ENCODE measurements around the gene RUSC1. TPM values are rescaled to one million over a fixed set of nuclear protein-coding genes. Genes with fewer than 3 reads are reported as not detected.

The RUSC1 gene
- total RNA-seq, 1 donor from 2014 or later = 48.0 TPM

GRCh38 chr1:155379631-155380090 lies 59.0 kb downstream of the RUSC1 start:
- Histone ChIP-seq H3K9me3 (ENCODE audit: insufficient read depth, low read depth, low read length) (no peaks in the 10 kb centered on the region), H3K4me1 (ENCODE audit: insufficient read depth, low read length) (peaks cover 11% of the 10 kb centered on the region), H3K36me3 (ENCODE audit: insufficient read depth, low read length) (peaks cover 19% of the 10 kb centered on the region), H3K4me2 (ENCODE audit: low read length) (peak overlapping the region; percentile 48), H3K79me2 (ENCODE audit: insufficient read depth, low read length) (no peaks in the 10 kb centered on the region), H3K9ac (ENCODE audit: low read length) (no peak overlapping the region), H3K27ac (ENCODE audit: low read depth, low read length) (no peak overlapping the region), H3K4me3 (ENCODE audit: insufficient read depth, low read depth, low read length) (no peak overlapping the region), H4K20me1 (ENCODE audit: insufficient read depth, low read length) (no peaks in the 10 kb centered on the region), H2AFZ (ENCODE audit: low read depth, low read length) (no peak overlapping the region), H3K27me3 (ENCODE audit: insufficient read depth, low read length) (no peaks in the 10 kb centered on the region)
- Mint-ChIP-seq H3K4me1 (ENCODE audit: low read depth, unreplicated experiment) (no peaks in the 10 kb centered on the region), H3K4me3 (ENCODE audit: unreplicated experiment) (no peak overlapping the region), H3K27ac (ENCODE audit: unreplicated experiment) (no peak overlapping the region), H3K9me3 (ENCODE audit: unreplicated experiment) (no peaks in the 10 kb centered on the region), H3K36me3 (ENCODE audit: low read depth, unreplicated experiment) (peaks cover 12% of the 10 kb centered on the region), H3K27me3 (ENCODE audit: low read depth, unreplicated experiment) (no peaks in the 10 kb centered on the region)
- TF ChIP-seq CTCF (IDR thresholded peaks at IDR 0.05; ENCODE audit: insufficient read depth, low read depth, low read length) = no peak
- TF ChIP-seq EZH2 (IDR thresholded peaks at IDR 0.05; ENCODE audit: insufficient read depth, low read length) = no peak
- DNase-seq (ENCODE audit: low read depth) = peak; percentile 80
- no peak for FAIRE-seq

Small RNAs within 50 kb of the gene (microRNA-seq; reads per million reads assigned to microRNA genes)
- not detected for gene MIR555

Other genes starting within 250 kb of the RUSC1 start
- 2.9 and 3.4 TPM in 2 replicates for gene EFNA3, start 242.1 kb upstream of the RUSC1 start, total RNA-seq
- 11.3 and 16.4 TPM in 2 replicates for gene EFNA1, start 193.0 kb upstream of the RUSC1 start, total RNA-seq
- 22.8 and 25.4 TPM in 2 replicates for gene SLC50A1, start 185.0 kb upstream of the RUSC1 start, total RNA-seq
- gene DPM3, start 180.4 kb upstream of the RUSC1 start, total RNA-seq = 31.0 and 36.2 TPM in 2 replicates
- 161 TPM in 2 replicates for gene KRTCAP2, start 147.6 kb upstream of the RUSC1 start, total RNA-seq
- 13.2 and 13.6 TPM in 2 replicates for gene TRIM46, start 147.0 kb upstream of the RUSC1 start, total RNA-seq
- 153 and 162 TPM in 2 replicates for gene THBS3, start 113.0 kb upstream of the RUSC1 start, total RNA-seq
- 39.8 and 41.8 TPM in 2 replicates for gene MTX1, start 112.2 kb upstream of the RUSC1 start, total RNA-seq
- 51.1 and 51.7 TPM in 2 replicates for gene ENTREP3, start 65.4 kb upstream of the RUSC1 start, total RNA-seq
- gene SCAMP3, start 58.5 kb upstream of the RUSC1 start, total RNA-seq = 68.9 and 70.3 TPM in 2 replicates
- gene CLK2, start 47.4 kb upstream of the RUSC1 start, total RNA-seq = 31.7 and 36.1 TPM in 2 replicates
- 3.4 and 3.6 TPM in 2 replicates for gene HCN3, start 43.4 kb upstream of the RUSC1 start, total RNA-seq
- gene PKLR, start 19.5 kb upstream of the RUSC1 start, total RNA-seq = not detected in 2 replicates
- gene FDPS, start 12.0 kb upstream of the RUSC1 start, total RNA-seq = 153 and 217 TPM in 2 replicates
- gene ASH1L, start 241.9 kb downstream of the RUSC1 start, total RNA-seq = 29.9 and 31.1 TPM in 2 replicates

Measured in astrocyte (in vitro differentiated cells and primary cell).